Right lobe of liver (tissue), 6 donors: ENCODE measurements around the gene TTC28. TPM values are rescaled to one million over a fixed set of nuclear protein-coding genes. Genes with fewer than 3 reads are reported as not detected.
"Not testable (repeated sequence)": the region's sequence is repeated elsewhere in the genome, so short reads cannot be mapped to it uniquely, and the experiment has no call there.

Experiments
- ATAC-seq, 4 donors: fragments of 200-7000 bp; cut with Tn5 transposase; one replicate each; pipeline ENCODE4 v1.9.1; 2020; ENCODE audit warnings: mild to moderate bottlenecking in 4 of 4, moderate library complexity in 4 of 4
- DNase-seq, 3 donors: peaks; one replicate each; pipeline ENCODE4 v3.0.0-alpha.2; 2020
- H3K27ac ChIP-seq, 3 donors: fragments of 200-600 bp; one replicate each; pipeline ENCODE4 v1.8.0; 2022
- H3K27me3 ChIP-seq, 2 donors: fragments of 200-600 bp; one replicate each; pipeline ENCODE4 v1.8.0; 2022
- H3K36me3 ChIP-seq, 4 donors: fragments of 200-600 bp; sonication (generic) in 1 of 4; one replicate each; pipeline versions ENCODE4 v1.5.1 to v1.8.0; 2017 to 2022; ENCODE audit warnings: control low read depth in 1 of 4
- H3K4me1 ChIP-seq, 4 donors: fragments of 200-600 bp; sonication (generic) in 1 of 4; one replicate each; pipeline versions ENCODE4 v1.5.1 to v1.8.0; 2017 to 2022; ENCODE audit warnings: control low read depth in 1 of 4
- H3K4me3 ChIP-seq, 3 donors: fragments of 200-600 bp; one replicate each; pipeline ENCODE4 v1.8.0; 2022
- H3K9me3 ChIP-seq, 4 donors: fragments of 200-600 bp; sonication (generic) in 1 of 4; one replicate each; pipeline versions ENCODE4 v1.5.1 to v1.8.0; 2017 to 2022; ENCODE audit warnings: control low read depth in 1 of 4
- POLR2A ChIP-seq: fragments of 450-650 bp; IDR thresholded peaks from one replicate; pipeline ENCODE4 v1.6.1; 2017; ENCODE audit warnings: antibody characterized with exemption, mild to moderate bottlenecking
- WGBS: methylation state at CpG from one replicate; pipeline ENCODE4 v1.1.6; 2018; ENCODE audit warnings: low coverage, low lambda C conversion rate; ENCODE audit not compliant: insufficient coverage; ENCODE audit errors: missing lambda C conversion rate; 5-methylcytosine and 5-hydroxymethylcytosine counted together
- intact Hi-C, 2 donors: fragments of 100-400 bp; cut with DNase I; formaldehyde crosslinking; loops; one replicate each; pipeline versions ENCODE4 v1.11.2 to v1.14.1; 2022
- total RNA-seq, 6 experiments: library from RNA; depleted of rRNA in 2 of 6; stranded (reverse); fragments of >200 nt in 2 of 6; fragmentation: NEBNext Ultra II Directional in 3 of 6; extraction: Animal tissue kit (Norgen Biotek cat#: 25700) in 3 of 6; gene quantifications; one replicate each; pipeline versions ENCODE4 v1.1.0 to v1.2.4, GENCODE V29; 2016 to 2023
- TF ChIP-seq, protein P1 (sequence below), 4 donors: fragments of 200-600 bp in 3 of 4; fragments of 450-650 bp in 1 of 4; IDR thresholded peaks; one replicate each; pipeline versions ENCODE4 v1.5.1 to v1.8.0; 2016 to 2022; ENCODE audit warnings: antibody characterized with exemption in 4 of 4, mild to moderate bottlenecking in 2 of 4
- donor health status: DM: no; HTN: yes; CAD: no.
- donor health status: DM: no; HTN: no; CAD: no.
- donor health status: DM: no; HTN: no; CAD: no.
- donor health status: DM: no; HTN: yes; CAD: no.
- donor health status: DM: no; HTN: yes; CAD: no.

The TTC28 gene
- total RNA-seq, 6 experiments from 2014 or later = 9.4 to 38.3 (median 15.0) TPM

DNA sequence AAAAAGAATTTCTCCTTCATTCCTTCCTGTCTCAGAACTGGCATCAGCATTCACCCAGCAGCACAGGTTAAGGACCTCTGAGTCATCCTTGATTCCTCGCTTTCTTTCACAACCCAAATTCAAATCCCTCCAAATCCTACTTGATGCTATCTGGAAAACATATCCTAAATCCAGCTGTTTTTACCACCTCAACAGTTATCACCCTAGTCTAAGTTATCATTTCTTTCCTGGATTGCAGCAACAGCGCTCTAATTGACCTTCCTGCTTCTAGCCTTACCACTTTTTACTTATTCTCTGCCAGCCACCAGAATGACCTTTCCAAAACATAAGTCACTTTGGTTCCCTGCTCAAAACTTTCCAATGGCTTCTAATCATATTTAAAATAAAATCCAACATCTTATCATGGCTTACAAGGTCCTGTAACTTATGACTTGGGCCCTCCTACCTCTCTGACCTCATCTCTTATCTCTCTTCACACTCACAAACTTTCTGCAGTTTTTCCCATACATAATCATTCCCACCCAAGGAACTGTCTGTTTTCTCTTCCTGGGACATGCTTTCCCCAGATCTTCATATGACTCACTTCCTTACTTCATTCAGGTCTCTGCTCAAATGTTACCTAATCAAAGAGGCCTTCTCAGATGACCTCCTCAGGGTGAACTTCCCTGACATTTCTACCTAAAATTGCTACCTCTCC is 119.4 kb downstream of the TTC28 start:
- no peak overlapping the region for H3K27ac ChIP-seq

DNA sequence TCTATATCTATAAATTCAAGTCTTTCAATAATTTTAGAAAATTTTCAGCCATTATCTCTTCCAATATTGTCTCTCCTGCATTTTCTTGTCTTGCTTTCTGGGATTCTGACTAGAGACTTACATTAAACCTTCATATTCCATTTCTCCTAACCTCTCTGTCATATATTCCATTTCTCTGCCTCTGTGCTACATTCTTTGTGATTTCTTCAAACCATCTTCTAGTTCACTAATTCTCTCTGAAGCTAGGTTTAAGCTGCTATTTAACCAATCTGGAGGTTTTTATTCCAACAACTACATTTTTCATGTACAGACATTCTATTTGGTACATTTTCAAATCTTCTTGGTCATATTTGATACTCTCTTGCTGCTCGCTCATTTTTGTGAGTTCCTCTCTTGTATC is 122.5 kb downstream of the TTC28 start:
- 100% methylated on average over 1 of the region's 1 CpG for WGBS
- H3K4me3 ChIP-seq = no peak overlapping the region
- H3K4me1 ChIP-seq = no peaks in the 10 kb centered on the region
- TF ChIP-seq, protein P1, sequence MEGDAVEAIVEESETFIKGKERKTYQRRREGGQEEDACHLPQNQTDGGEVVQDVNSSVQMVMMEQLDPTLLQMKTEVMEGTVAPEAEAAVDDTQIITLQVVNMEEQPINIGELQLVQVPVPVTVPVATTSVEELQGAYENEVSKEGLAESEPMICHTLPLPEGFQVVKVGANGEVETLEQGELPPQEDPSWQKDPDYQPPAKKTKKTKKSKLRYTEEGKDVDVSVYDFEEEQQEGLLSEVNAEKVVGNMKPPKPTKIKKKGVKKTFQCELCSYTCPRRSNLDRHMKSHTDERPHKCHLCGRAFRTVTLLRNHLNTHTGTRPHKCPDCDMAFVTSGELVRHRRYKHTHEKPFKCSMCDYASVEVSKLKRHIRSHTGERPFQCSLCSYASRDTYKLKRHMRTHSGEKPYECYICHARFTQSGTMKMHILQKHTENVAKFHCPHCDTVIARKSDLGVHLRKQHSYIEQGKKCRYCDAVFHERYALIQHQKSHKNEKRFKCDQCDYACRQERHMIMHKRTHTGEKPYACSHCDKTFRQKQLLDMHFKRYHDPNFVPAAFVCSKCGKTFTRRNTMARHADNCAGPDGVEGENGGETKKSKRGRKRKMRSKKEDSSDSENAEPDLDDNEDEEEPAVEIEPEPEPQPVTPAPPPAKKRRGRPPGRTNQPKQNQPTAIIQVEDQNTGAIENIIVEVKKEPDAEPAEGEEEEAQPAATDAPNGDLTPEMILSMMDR (IDR thresholded peaks at IDR 0.05) = no peak
- TF ChIP-seq POLR2A = no peak
- no peaks in the 10 kb centered on the region for H3K9me3 ChIP-seq
- DNase-seq = no peak
- ATAC-seq = no peak
- intact Hi-C loops = no loop called here
- no peaks in the 10 kb centered on the region for H3K27me3 ChIP-seq
- no peaks in the 10 kb centered on the region for H3K36me3 ChIP-seq
- no peak overlapping the region for H3K27ac ChIP-seq

More for the DNA sequence above, 119.4 kb downstream of the TTC28 start:
- no peak for ATAC-seq
- H3K36me3 ChIP-seq = no peaks in the 10 kb centered on the region
- no peaks in the 10 kb centered on the region for H3K9me3 ChIP-seq
- H3K27me3 ChIP-seq = no peaks in the 10 kb centered on the region
- H3K4me1 ChIP-seq = no peaks in the 10 kb centered on the region
- TF ChIP-seq, protein P1 (IDR thresholded peaks at IDR 0.05) = no peak
- H3K4me3 ChIP-seq = no peak overlapping the region
- no peak for DNase-seq
- WGBS = 78% methylated on average over 2 of the region's 2 CpGs
- intact Hi-C loops = no loop called here

DNA sequence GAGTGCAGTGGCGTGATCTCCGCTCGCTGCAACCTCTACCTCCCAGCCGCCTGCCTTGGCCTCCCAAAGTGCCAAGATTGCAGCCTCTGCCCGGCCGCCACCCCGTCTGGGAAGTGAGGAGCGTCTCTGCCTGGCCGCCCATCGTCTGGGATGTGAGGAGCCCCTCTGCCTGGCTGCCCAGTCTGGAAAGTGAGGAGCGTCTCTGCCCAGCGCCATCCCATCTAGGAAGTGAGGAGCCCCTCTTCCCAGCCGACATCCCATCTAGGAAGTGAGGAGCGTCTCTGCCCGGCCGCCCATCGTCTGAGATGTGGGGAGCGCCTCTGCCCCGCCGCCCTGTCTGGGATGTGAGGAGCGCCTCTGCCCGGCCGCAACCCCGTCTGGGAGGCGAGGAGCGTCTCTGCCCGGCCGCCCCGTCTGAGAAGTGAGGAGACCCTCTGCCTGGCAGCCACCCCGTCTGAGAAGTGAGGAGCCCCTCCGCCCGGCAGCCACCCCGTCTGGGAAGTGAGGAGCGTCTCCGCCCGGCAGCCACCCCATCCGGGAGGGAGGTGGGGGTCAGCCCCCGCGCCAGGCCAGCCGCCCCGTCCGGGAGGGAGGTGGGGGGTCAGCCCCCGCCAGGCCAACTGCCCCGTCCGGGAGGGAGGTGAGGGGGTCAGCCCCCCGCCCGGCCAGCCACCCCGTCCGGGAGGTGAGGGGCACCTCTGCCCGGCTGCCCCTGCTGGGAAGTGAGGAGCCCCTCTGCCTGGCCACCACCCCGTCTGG is 126.4 kb downstream of the TTC28 start:
- no CpG with 5 or more reads among the region's 51 CpGs for WGBS
- H3K4me3 ChIP-seq, ATAC-seq, intact Hi-C loops, H3K4me1 ChIP-seq, DNase-seq, H3K27ac ChIP-seq, H3K27me3 ChIP-seq, H3K36me3 ChIP-seq, H3K9me3 ChIP-seq: not testable (repeated sequence)

DNA sequence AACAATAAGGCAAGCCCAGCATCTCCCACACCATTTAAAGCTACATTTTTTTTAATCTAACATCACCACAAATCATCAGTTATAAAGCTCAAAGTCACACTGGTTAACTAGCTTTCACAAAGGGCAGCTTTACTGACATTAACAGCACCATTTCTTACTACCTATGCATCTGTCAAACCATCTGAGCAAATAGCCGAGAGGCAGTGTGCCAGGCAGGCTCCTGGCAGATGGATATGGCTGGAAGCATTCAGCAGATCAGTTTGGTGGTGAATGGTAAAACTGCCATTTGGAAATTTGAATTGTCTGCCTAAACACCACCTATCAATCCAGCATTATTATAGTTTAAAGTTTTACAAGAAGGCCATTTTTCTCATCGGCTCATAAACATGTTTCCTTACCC is 131.2 kb downstream of the TTC28 start:
- Histone ChIP-seq H3K27ac (no peak overlapping the region), H3K27me3 (no peaks in the 10 kb centered on the region), H3K4me3 (no peak overlapping the region), H3K4me1 (no peaks in the 10 kb centered on the region), H3K9me3 (no peaks in the 10 kb centered on the region), H3K36me3 (no peaks in the 10 kb centered on the region)
- intact Hi-C loops = no loop called here
- DNase-seq = no peak
- no peak for TF ChIP-seq POLR2A
- TF ChIP-seq, protein P1 (IDR thresholded peaks at IDR 0.05) = no peak
- 100% methylated on average over 1 of the region's 2 CpGs for WGBS
- no peak for ATAC-seq

DNA sequence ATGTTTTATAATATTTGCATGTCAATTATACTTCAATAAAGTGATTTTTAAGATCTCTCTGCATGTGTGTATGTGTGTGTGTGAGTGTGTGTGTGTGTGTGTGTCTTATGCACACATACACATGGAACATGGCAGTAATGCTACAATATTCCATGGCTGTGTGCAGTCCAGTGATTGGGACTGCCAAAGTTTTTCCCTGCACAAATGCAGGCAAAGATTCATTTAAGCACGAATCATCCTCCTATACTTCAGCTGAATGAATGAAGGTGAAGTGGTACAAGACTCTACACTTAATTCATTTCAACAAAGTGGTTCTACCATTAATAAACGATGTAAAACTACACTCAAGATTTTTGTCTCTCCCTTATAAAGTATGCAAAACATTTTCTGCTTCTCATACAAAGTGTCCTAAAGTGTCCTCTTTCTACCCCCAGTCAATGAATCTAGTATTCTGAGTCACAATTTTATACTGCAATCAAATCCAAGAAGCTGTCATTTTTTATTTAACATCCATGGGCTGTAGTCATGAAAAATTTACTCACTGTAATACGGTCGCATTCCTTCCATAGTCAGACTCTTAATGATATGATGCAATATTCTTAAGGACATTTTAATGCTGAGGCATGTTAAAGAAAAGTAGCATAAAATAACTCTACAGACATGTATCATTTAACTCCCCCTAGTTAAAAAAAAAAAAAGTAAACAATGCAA is 132.4 kb downstream of the TTC28 start:
- no peaks in the 10 kb centered on the region for H3K36me3 ChIP-seq
- H3K27me3 ChIP-seq = no peaks in the 10 kb centered on the region
- no peaks in the 10 kb centered on the region for H3K4me1 ChIP-seq
- 73% methylated on average over 4 of the region's 4 CpGs for WGBS
- H3K4me3 ChIP-seq = no peak overlapping the region
- no peak for TF ChIP-seq POLR2A
- TF ChIP-seq, protein P1 (IDR thresholded peaks at IDR 0.05) = no peak
- DNase-seq (no peak), ATAC-seq (no peak)
- no peak overlapping the region for H3K27ac ChIP-seq
- no peaks in the 10 kb centered on the region for H3K9me3 ChIP-seq
- intact Hi-C loops = no loop called here
